Fibroblast of mammary gland (primary cell): ENCODE results near the gene TANC2.

Experiments used
- DNase-seq: peaks from one replicate; pipeline ENCODE4 v3.0.0-alpha.2; 2010; ENCODE audit warnings: low read depth
- H3K4me3 ChIP-seq: 2 replicates; pipeline ENCODE4 v1.5.1; 2011; ENCODE audit warnings: low read depth, mild to moderate bottlenecking, low read length, moderate library complexity; ENCODE audit not compliant: control insufficient read depth
- TF ChIP-seq, protein P1 (sequence below): conservative IDR thresholded peaks from 2 replicates; pipeline ENCODE4 v1.5.1; 2011; ENCODE audit warnings: low read depth, low read length, inconsistent platforms; ENCODE audit not compliant: control insufficient read depth, insufficient read depth

Gene TANC2

GRCh38 chr17:62925267-62925836 is 40.7 kb upstream of the TANC2 start:
- TF ChIP-seq, protein P1, sequence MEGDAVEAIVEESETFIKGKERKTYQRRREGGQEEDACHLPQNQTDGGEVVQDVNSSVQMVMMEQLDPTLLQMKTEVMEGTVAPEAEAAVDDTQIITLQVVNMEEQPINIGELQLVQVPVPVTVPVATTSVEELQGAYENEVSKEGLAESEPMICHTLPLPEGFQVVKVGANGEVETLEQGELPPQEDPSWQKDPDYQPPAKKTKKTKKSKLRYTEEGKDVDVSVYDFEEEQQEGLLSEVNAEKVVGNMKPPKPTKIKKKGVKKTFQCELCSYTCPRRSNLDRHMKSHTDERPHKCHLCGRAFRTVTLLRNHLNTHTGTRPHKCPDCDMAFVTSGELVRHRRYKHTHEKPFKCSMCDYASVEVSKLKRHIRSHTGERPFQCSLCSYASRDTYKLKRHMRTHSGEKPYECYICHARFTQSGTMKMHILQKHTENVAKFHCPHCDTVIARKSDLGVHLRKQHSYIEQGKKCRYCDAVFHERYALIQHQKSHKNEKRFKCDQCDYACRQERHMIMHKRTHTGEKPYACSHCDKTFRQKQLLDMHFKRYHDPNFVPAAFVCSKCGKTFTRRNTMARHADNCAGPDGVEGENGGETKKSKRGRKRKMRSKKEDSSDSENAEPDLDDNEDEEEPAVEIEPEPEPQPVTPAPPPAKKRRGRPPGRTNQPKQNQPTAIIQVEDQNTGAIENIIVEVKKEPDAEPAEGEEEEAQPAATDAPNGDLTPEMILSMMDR: no peak
- no peak overlapping the region for H3K4me3 ChIP-seq
- peak; percentile 36 for DNase-seq

DNA sequence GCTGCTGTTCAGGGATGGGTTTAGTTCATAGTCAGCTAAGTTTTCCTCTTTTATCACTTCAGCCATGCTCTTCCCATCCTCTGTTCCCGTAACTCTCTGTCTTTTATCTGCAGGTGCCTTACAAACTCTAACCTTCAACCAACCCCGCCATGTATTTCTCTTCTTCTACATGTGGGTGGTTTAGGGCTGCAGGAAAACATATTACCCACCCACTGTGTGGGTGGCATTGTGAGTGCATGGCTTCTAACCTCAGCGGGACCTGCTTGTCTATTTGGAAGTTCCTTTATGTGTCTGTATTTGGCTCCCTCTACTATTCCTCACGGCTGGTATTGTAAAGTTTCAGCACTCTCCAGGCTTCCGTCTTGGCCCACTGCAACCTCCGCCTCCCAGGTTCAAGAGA is 39.0 kb upstream of the TANC2 start:
- H3K4me3 ChIP-seq: no peak overlapping the region
- no peak for DNase-seq
- TF ChIP-seq, protein P1: no peak

GRCh38 chr17:62929320-62929719 is 36.7 kb upstream of the TANC2 start:
- TF ChIP-seq, protein P1: no peak
- no peak for DNase-seq
- no peak overlapping the region for H3K4me3 ChIP-seq

GRCh38 chr17:62931101-62931500 is 34.9 kb upstream of the TANC2 start:
- peak; percentile 40 for DNase-seq
- TF ChIP-seq, protein P1: no peak
- no peak overlapping the region for H3K4me3 ChIP-seq

- TF ChIP-seq, protein P1: no peak
- no peak overlapping the region for H3K4me3 ChIP-seq
- DNase-seq: peak; percentile 17
Observed at GRCh38 chr17:62933501-62934385, 32.3 kb upstream of the TANC2 start.

GRCh38 chr17:62935098-62935497 is 30.9 kb upstream of the TANC2 start:
- TF ChIP-seq, protein P1: no peak
- no peak overlapping the region for H3K4me3 ChIP-seq
- no peak for DNase-seq
